Activated T-helper 2 cell treated with anti-CD3 and anti-CD28 coated beads, Interferon-gamma antibody, Interleukin-2, Interleukin-4, amounts not matched to agents 10 μg/mL and 5 μg/mL and 100 μg/mL, durations not matched to agents 14 hours and 24 hours and 36 hours (primary cell): ENCODE data around the gene NMRK1. TPM values are rescaled to one million over a fixed set of nuclear protein-coding genes. Genes with fewer than 3 reads are reported as not detected.

ENCODE experiments used
- DNase-seq: peaks from one replicate; pipeline ENCODE4 v3.0.0; 2021; ENCODE audit warnings: low spot score
- H3K27ac Mint-ChIP-seq: one replicate; pipeline ENCODE4 v1.8.0; 2021; ENCODE audit warnings: mixed read lengths
- H3K27me3 Mint-ChIP-seq: one replicate; pipeline ENCODE4 v1.8.0; 2021; ENCODE audit warnings: low read depth, mixed read lengths
- H3K36me3 Mint-ChIP-seq: one replicate; pipeline ENCODE4 v1.8.0; 2021; ENCODE audit warnings: low read depth, mixed read lengths
- H3K4me1 Mint-ChIP-seq: one replicate; pipeline ENCODE4 v1.8.0; 2021; ENCODE audit warnings: low read depth, mixed read lengths
- H3K4me3 Mint-ChIP-seq: one replicate; pipeline ENCODE4 v1.8.0; 2021; ENCODE audit warnings: low read depth, mild to moderate bottlenecking, moderate library complexity, mixed read lengths
- H3K9me3 Mint-ChIP-seq: one replicate; pipeline ENCODE4 v1.8.0; 2021; ENCODE audit warnings: mixed read lengths
- intact Hi-C: fragments of 100-400 bp; cut with micrococcal nuclease; formaldehyde crosslinking; loops from one replicate; pipeline ENCODE4 v1.15.1; 2023
- total RNA-seq: library from RNA; stranded (reverse); gene quantifications from 2 replicates; pipeline ENCODE4 v1.2.3, GENCODE V29; 2022

NMRK1 gene
- total RNA-seq, 1 donor from 2014 or later: 12.6 TPM

- H3K4me1 Mint-ChIP-seq: no peaks in the 10 kb centered on the region
- H3K9me3 Mint-ChIP-seq: no peaks in the 10 kb centered on the region
- H3K4me3 Mint-ChIP-seq: no peak overlapping the region
- intact Hi-C loops: no loop called here
- no peak overlapping the region for H3K27ac Mint-ChIP-seq
- no peaks in the 10 kb centered on the region for H3K36me3 Mint-ChIP-seq
- peaks cover 15% of the 10 kb centered on the region for H3K27me3 Mint-ChIP-seq
- DNase-seq: no peak
Observed at GRCh38 chr9:75036793-75037192, 51.2 kb downstream of the NMRK1 start.

DNA sequence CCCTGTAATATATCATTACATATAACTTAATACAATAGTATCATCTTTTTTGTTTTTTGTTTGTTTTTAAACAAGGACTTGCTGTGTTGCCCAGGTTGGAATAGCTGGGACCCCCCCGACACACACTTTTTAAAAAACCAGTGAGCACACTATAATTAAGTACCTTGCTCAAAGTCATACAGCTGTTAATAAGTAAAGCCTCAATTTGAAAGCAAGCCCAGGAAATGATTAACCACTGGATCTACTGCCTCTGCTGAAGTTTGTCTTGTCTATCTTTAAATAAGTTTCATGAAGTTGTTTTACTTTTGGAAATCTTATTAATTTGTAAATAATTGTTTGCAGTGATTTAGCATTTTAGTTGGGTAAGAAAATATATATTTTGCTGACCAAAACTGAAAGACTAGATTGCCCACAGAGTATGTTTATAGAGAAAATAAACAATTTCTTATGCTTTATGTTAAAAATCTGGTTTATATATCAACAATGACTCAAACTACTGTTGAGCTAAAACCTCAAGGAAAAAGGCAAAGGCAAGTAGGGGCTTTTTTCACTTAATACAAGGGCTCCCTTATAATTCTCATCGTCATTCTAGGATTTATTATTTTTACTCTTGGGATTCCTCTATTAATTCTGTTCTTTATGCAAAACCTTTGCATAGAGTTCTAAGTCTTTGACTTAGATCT, 54.0 kb downstream of the NMRK1 start:
- Mint-ChIP-seq H3K4me1 (no peaks in the 10 kb centered on the region), H3K27me3 (peaks cover 15% of the 10 kb centered on the region), H3K36me3 (no peaks in the 10 kb centered on the region), H3K9me3 (no peaks in the 10 kb centered on the region), H3K27ac (no peak overlapping the region), H3K4me3 (no peak overlapping the region)
- DNase-seq: no peak
- intact Hi-C loops: no loop called here

DNA sequence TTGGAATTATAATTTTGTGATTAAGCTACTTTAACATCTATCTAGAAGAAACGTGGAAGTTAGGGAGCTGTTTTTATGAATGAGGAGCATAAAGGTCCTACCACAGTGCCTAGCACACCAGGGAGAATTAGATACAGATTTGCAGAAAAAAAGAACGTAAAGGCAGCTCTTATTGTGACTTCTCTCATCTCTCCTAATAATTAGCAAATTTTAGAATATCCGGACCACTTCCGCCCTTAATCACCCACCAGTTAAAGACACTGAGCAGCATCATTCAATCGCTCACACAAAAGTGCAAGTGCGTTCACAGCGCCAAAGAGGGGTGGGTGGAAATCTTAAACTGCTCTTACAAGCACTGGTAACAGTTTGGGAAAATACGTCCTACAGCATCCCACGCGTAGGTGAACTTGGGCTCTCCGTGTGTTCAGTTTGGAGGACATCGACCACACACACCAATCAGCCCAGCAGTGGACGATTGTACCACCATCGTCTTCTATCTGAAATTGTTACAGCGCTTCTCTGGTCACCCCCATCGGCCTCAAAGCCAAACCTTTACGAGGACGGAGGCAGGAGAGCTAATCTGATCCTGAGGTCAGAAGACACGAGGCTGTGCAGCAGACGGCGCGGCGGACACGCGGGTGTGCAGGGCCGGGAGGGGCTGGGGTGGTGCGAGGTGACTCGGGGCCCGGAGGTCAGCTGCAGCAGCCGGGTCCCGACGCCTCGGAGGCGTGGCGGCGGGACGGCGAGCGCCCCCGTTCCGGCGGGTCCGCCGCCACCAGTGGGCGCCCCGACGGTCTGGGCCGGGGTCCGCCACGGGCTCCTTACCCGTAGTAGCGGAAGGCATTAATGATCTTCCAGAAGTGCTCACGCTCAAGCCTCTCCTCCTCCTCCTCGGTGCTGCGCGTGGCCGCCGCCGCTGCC, 60.5 kb downstream of the NMRK1 start:
- DNase-seq: peak; percentile 48
- peaks cover 45% of the 10 kb centered on the region for H3K4me1 Mint-ChIP-seq
- H3K36me3 Mint-ChIP-seq: peaks cover 27% of the 10 kb centered on the region
- H3K27ac Mint-ChIP-seq: peak overlapping the region; percentile 98
- H3K4me3 Mint-ChIP-seq: peak overlapping the region; percentile 95
- intact Hi-C loops: loop anchor here (1.0 to 10.0 kb wide), 8 partner anchors 49 to 1893 kb away; partner anchors contain the start of genes C9orf40, NMRK1, OSTF1 and RORB
- H3K27me3 Mint-ChIP-seq: peaks cover 3% of the 10 kb centered on the region
- no peaks in the 10 kb centered on the region for H3K9me3 Mint-ChIP-seq

- no peak for DNase-seq
- H3K4me1 Mint-ChIP-seq: peaks cover 61% of the 10 kb centered on the region
- H3K27ac Mint-ChIP-seq: peak overlapping the region; percentile 56
Observed at GRCh38 chr9:75023846-75024245, 64.1 kb downstream of the NMRK1 start.

DNA sequence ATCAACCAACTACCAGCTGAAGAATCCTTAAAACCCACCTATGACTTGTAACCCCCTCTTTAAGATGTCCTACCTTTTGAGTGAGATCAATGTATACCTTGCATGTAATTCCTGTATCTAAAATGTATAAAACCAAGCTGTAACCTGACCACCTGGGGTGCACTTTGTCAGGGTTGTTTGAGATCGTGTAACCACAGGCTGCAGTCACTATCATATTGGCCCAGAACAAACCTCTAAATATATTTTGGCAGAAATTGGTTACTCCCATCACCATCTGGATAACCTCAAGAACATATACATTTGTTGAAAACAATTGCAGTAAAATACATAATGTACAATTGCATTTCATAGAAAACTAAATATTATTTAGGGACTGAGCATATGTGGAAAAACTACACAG, 68.3 kb downstream of the NMRK1 start:
- no peak overlapping the region for H3K27ac Mint-ChIP-seq
- H3K4me1 Mint-ChIP-seq: peaks cover 45% of the 10 kb centered on the region
- H3K36me3 Mint-ChIP-seq: peaks cover 59% of the 10 kb centered on the region
- DNase-seq: no peak
- no peaks in the 10 kb centered on the region for H3K27me3 Mint-ChIP-seq
- no peaks in the 10 kb centered on the region for H3K9me3 Mint-ChIP-seq
- intact Hi-C loops: loop anchor here (10.0 kb wide), 2 partner anchors 1005 to 1885 kb away; no protein-coding TSS in a partner anchor
- no peak overlapping the region for H3K4me3 Mint-ChIP-seq

More at GRCh38 chr9:75023846-75024245, 64.1 kb downstream of the NMRK1 start:
- intact Hi-C loops: loop anchor here (10.0 kb wide), 2 partner anchors 1001 to 1889 kb away; no protein-coding TSS in a partner anchor
- Mint-ChIP-seq H3K9me3 (no peaks in the 10 kb centered on the region), H3K4me3 (no peak overlapping the region), H3K27me3 (no peaks in the 10 kb centered on the region), H3K36me3 (peaks cover 52% of the 10 kb centered on the region)

- no peak for DNase-seq
- H3K27me3 Mint-ChIP-seq: no peaks in the 10 kb centered on the region
- peaks cover 41% of the 10 kb centered on the region for H3K4me1 Mint-ChIP-seq
- no peaks in the 10 kb centered on the region for H3K9me3 Mint-ChIP-seq
- H3K36me3 Mint-ChIP-seq: peaks cover 58% of the 10 kb centered on the region
- H3K27ac Mint-ChIP-seq: no peak overlapping the region
- intact Hi-C loops: no loop called here
- no peak overlapping the region for H3K4me3 Mint-ChIP-seq
Observed at GRCh38 chr9:75019022-75019421, 68.9 kb downstream of the NMRK1 start.

DNA sequence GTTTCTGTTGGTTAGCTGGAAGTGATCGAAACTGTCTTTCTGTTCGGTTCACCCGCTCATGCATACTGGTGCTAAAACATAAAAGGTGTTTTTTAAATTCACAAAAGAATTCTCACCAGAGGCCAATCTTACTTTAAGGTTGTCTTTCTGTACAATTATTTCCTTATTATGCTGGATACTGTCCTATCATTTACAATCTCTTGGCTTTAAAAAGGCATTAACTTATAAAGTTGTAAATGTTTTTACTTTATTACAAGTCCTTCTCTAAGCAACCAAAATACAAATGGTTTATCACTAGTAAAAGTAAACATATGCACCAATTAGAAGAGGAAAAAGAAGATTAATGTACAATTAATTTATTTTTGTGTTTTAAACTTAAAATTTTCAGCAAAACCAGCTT, 70.6 kb downstream of the NMRK1 start:
- intact Hi-C loops: no loop called here
- Mint-ChIP-seq H3K4me1 (peaks cover 36% of the 10 kb centered on the region), H3K9me3 (no peaks in the 10 kb centered on the region), H3K36me3 (peaks cover 55% of the 10 kb centered on the region), H3K27ac (no peak overlapping the region), H3K27me3 (no peaks in the 10 kb centered on the region), H3K4me3 (no peak overlapping the region)
- DNase-seq: no peak

GRCh38 chr9:75013735-75014134, 74.2 kb downstream of the NMRK1 start:
- Mint-ChIP-seq H3K4me3 (no peak overlapping the region), H3K27ac (no peak overlapping the region)
- intact Hi-C loops: no loop called here

More at GRCh38 chr9:75013735-75014134, 74.2 kb downstream of the NMRK1 start:
- H3K4me1 Mint-ChIP-seq: peaks cover 42% of the 10 kb centered on the region
- H3K9me3 Mint-ChIP-seq: peaks cover 3% of the 10 kb centered on the region
- DNase-seq: no peak
- H3K36me3 Mint-ChIP-seq: peaks cover 57% of the 10 kb centered on the region
- no peaks in the 10 kb centered on the region for H3K27me3 Mint-ChIP-seq

Other genes with a start within 250 kb of the NMRK1 start
- 0.05 and 0.09 TPM in 2 replicates for gene TRPM6, start 200.2 kb downstream of the NMRK1 start, total RNA-seq
- 19.2 and 19.6 TPM in 2 replicates for gene C9orf40, start 135.2 kb downstream of the NMRK1 start, total RNA-seq
- 36.0 and 41.0 TPM in 2 replicates for gene CARNMT1, start 59.9 kb downstream of the NMRK1 start, total RNA-seq
- 86.8 and 87.5 TPM in 2 replicates for gene OSTF1, start 359 bp upstream of the NMRK1 start, total RNA-seq